GM19238 (cell line): ENCODE measurements around the gene MREG.

Experiments used
- DNase-seq: peaks from one replicate; pipeline ENCODE4 v3.0.0; 2011; ENCODE audit warnings: low spot score; ENCODE audit not compliant: insufficient read length

MREG gene

DNA sequence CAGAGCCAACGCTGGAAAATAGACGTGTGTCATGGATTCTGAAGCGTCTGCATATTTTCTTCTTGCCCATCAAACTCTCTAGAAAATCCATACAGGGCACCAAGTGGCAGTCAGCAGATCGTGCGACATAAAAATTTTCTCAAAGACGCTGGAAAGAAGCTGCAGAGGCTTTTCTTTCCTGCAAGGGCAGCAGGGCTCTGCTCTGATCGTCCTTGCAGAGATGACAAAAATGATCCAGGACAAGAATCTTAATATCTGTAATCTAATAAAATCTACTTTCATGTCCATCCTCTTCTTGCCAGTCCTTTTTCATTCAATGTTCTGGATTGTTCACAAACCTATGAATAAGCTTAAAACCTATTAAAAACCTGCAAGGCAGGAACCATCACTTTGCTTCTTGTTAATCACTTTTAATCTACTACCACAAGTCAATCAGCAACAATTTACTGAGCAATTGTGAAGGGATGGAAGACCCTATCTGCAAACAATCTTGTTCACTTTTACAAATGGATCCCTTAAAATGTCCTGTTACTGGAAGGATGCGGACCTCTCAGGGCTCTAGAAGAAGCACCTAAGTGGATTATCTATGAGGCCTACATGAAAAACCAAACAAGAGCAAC is 93.6 kb downstream of the MREG start:
- no peak for DNase-seq

DNA sequence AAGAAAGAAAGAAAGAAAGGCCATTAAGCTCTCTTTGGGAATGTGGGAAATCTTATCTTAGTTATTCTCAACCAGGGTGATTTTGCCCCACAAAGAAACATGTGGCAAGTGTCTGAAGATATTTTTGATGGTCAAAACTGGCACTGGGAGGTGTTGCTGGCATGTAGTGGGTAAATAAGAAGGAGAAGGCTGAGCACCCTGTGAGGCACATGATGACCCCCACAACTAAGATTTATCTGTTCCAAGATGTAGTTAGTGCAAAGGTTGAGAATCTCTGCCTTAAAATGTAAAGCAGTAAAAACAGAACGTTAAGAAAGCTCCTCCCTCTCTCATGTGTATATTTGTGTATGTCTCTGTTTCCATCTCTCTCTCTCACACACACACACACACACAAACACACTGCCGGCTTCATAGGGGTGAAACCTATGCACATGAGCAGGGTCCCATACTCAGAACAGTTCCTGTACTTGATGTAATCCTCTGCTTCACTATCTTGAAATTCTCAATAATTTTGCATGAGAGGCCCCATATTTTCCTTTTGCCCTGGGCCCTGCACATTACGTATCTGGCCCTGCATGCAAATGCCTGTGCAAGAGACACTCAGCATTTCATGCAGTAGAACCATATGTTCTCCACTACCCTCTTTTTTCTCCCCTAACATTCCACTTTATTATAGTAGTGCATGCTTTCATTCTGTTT is 94.3 kb downstream of the MREG start:
- DNase-seq: no peak

DNA sequence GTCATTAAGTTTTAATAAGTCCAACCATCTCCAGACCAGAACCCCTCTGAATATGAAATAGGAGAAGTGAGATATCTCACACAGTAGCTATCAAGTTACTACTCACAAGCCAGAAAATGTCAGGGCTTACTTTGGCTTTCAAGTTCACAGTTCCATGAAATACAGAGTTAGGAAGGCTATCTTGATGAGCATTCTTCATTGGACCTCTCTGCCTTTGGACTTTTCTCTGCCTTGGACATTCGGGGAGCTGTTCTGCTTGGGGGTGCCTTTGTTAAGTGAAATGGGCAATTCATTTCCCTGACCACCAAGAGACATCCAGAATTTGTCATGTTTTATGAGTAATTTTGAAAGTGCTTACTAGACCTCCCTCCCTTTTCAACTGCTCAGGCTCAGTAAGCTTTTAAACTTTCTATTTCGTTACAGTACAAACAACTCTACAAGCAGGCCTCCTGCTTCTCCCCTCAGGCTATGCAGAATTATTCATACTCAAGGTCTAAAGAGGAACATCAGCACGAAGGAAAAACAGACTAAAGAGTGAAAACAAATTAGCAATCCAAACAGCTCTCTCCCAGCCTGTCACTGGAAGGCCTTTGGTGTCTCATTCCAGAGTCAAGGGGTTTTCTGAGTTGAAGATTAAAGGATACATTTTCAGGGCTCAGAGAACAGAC is 95.3 kb downstream of the MREG start:
- peak; percentile 27 for DNase-seq

DNA sequence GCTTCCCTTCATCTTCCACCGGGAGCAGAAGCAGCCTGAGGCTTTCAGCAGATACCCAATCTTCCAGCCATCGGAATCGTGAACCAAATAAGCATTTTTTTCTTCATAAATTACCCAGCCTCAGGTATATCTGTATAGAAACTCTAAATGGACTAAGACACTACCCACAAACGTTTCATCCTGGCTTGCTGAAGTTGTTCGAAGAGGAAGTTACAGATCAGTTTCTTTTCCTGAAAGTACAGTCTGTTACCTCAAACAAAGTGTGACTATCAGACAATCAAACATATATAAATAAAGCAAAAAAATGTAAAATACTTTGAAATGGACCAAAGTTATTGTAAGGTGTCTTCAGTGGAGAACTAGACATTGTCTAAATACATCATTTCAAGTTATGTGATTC is 97.9 kb downstream of the MREG start:
- DNase-seq: no peak

DNA sequence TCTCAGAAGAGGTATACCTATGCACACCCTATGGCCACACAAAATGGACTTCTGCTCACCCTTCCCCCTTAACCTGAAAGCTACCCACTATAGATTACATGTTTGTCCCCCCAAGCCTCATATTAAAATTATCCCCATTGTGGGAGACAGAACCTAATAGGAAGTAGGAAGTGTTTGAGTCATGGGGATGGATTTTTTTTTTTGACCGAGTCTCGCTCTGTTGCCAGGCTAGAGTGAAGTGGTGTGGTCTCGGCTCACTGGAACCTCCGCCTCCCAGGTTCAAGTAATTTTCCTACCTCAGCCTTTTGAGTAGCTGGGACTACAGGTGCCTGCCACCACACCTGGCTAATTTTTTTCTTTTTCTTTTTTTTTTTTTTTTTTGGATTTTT is 98.6 kb downstream of the MREG start:
- DNase-seq: no peak

DNA sequence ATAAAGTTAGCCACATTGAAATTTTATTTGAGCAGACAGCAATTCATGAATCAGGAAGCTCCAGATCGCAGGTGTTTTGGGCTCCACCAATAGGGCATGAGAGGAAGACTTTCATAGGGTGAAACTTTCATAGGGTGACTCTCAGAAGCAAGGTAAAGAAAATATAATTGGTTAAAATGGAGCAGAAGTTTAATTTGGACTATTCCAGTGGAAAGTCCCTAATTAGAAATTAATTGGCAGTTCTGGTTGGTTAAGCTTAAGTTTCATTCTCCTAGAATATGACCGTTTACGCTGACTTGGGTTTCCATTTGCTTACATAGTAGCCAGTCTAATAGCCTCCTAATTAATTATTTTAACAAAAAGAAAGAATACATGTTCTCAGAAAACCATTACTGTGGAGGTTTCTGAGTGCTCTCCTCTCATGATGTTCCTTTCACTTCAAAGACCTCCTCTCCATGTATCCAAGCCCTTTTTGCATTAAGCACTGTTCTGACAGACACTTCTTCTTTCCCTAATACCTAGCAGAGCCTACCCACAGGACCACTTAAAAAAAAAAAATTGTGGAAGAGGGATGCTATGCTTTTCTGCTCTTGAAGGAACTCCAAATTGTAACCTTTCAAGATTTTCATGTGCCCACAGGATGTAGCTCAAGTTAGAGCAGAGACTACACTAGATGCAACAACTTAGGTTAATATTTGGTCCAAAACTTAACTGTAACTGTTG is 99.1 kb downstream of the MREG start:
- no peak for DNase-seq

DNA sequence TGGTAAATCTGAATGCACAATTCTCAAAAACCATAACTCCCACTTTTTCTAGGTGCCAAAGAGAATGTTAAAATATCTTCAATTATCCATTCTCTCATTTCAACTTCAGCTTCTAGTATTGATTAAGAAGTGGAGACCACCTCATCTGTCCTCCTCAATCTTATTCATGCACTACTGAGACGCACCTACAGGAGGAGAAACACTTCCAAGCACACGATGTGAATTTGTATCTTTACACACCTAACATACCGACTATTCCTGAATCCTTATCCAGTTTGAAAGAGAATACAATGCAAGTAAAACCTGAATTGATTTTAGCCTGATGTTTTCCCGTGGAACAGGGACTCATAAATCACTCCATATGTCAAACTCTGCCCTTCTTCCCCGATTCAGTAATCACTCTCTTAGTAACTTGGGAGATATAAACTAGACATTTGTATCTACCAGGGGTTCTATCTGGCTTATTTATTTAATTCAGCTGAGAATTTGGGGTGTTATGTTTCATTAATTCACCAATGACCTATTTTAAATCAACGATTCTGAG is 101.0 kb downstream of the MREG start:
- DNase-seq: no peak

DNA sequence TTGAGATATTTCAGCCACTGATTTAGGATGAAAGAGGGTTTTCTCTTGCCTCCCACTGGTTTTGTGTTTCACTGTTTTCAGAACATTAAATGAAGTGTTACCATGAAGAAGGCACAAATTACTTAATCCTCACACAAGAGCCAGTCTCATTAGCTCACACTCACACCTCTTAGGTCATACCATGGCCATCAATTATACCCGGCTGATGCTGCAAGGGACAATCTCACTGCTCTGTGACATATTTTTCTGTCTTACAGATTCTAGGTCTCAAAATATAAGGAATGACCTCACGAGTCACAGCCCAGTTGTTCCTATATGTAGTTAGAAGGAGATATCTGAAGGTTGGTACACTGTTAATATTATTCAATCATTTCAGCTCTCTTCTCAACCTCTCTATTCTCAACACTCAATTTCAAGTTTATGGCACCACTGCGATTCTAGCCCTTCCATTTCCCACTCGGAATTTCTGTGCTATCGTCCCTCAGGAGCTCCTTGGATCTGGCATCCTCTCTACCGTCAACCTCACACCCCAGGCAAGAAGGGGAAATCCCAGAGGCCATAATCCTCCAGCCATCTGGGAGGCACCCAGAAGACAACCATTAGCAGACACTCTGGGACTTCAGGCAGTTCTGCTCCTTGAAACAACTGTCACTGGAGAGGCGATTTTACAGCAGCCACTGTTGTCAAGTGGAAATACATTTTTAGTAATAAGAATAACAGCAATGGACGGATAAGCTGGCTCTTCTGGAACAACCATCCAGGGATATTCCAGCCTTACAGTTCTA is 101.9 kb downstream of the MREG start:
- DNase-seq: no peak

DNA sequence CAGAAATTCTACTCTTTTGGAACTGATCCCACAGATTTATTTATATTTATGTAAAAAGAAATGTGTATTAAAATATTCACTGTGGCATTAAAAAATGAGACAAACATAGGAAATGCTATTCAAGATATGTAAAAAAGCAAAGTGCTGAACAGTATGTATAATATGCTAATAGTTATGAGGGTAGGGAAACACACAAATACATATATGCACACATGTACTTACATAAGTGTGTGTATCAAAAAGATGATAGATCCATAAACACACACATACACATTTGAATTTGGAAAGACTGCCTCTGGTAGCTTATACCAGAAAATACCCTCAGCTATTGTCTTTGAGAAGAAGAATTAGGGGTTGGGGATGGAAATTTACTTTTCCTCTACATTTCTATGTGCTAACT is 103.2 kb downstream of the MREG start:
- no peak for DNase-seq

DNA sequence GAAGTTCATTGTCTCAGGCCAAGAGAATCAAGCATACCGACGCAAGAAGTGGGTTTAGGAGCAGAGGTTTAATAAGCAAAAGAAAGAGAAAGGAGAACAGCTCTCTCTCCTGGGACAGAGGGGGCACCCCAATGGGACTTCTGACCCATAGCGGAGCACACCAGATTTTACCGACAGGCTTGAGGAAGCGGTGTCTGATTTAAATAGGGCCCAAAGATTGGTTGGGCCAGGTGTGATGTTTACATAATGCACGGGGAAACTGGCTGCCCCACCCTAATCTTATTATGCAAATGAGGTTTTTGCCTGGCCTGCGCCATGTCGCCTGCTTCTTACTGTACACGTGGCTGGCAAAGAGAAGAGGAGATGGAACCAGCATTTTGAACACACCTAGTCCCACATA is 106.2 kb downstream of the MREG start:
- no peak for DNase-seq

DNA sequence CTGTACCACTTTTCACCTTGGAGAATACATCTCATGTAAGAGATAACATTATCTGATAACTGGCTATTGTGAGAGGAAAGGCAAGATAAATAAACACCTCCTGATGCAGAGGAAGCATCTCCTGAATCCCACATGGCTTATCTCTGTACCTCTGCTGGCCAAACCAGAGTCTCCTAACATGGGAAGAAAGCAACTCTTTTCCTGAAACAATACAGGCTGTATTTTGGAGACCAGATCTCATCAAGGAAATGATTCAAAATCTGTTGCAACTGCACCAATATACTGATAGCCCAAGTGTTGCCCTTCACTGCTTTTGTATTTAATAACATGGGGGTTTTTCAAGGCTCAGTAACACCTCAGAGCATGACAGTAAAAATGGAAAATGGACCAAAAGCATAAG is 106.9 kb downstream of the MREG start:
- DNase-seq: no peak

DNA sequence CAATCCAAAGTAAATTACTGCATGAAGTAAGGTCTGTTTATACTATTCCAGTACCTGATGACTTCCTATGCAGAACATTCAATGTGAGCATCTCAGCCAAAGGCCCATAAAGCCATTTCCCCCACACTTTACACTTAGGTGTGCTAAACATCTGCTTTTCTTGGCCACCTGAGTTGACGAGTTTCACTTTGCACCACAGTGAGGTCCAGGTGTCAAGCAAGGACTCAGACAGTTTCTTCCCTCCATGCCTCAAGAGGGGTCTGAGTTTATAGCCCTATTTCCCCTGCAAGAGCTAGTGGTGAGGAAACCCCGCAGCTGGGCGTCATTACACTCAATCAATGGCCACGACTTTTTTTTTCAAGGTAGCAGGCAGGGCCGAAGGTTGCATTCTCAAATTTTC is 107.7 kb downstream of the MREG start:
- no peak for DNase-seq

DNA sequence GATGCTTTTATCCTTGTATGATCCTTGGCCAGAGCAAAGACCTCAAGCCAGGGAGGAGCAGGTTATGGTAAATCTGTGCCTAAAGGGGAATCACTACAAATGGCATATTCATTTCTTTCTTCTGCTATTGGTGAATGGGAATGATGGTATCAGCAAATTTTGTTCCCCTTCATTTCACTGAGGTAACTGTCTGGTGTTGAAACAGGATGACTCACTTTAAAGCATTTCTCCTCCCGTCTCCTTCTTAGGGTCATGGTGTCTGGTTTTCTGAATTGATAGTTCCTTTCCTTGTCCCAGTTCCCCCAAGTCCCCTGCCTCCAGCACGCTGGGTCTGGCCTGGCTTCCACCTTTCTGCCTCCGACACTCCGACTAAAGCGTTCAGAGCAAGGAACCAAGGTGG is 109.2 kb downstream of the MREG start:
- no peak for DNase-seq

DNA sequence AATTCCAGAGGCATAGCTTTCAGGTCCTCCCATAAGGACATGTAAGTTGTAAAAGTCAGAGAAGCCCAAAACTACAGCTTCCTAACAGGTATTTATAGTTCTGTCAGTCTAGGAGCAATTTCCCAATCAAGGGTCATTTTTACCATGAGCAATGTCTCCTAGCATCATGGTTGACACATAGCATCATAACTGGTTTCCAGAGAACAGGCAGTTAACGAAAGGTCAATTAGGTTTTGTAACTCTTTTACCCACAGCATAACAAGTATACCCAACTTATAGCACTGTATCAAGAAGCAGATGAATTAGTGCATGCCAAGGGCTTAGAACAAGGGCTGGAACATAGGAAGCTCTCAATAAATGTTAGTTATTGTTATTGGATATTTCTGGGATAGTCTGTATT is 110.1 kb downstream of the MREG start:
- DNase-seq: no peak

DNA sequence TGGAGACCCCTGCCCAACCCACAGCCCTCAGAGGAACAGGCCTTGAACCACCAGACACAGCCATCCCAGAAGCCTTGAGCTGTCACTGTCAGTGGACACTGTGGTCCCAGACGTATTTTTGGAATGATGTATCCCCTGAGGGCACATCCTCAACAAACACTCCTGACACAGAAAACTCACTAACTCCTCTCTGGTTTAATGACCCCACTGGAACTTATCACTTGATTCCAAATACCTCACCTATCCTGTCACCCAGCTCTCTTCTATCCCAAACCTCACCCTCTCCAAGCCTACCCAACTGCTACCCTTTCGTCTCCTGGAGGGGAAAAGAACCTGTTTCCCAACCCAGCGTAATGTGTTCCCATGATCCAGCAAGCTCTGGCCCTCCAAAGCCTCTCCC is 111.6 kb downstream of the MREG start:
- DNase-seq: no peak

DNA sequence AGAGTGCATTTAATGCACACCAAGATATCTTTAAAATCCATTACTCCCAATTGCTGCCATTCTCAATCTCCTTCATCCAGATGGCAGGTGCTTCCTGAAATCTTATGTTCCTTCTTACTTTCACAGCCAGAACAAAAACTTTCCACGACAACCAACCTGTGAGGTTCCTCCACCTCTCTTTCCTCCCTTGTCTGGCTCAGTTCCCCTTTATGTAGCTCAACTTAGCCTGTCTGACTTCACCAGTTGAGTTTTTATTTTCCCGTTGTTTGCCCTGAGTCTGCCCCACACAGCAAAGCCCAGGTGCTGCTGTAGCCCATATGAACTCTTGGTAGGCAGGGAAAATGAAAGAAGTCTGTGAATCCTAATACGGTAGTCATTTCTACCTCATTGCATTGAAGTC is 112.5 kb downstream of the MREG start:
- DNase-seq: no peak

DNA sequence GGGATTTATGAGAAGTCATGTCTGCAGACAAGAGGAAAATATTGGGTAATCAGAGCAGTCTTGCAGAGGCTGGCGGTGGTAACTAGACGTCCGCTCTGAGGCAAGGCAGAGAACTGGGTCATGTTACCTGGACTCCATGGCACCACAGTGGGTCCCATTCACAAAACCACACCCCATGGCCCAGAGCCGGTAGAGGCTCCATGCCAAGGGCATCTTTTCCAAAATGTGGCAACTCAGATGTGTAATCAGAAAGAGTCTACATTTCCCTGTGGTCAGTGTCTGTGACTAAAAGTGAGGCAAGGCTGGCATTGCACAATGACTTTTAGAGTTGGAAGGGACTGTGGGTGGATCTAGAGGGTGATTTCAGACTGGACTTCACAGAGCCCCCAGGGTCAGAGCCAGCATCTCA is 113.1 kb downstream of the MREG start:
- no peak for DNase-seq

DNA sequence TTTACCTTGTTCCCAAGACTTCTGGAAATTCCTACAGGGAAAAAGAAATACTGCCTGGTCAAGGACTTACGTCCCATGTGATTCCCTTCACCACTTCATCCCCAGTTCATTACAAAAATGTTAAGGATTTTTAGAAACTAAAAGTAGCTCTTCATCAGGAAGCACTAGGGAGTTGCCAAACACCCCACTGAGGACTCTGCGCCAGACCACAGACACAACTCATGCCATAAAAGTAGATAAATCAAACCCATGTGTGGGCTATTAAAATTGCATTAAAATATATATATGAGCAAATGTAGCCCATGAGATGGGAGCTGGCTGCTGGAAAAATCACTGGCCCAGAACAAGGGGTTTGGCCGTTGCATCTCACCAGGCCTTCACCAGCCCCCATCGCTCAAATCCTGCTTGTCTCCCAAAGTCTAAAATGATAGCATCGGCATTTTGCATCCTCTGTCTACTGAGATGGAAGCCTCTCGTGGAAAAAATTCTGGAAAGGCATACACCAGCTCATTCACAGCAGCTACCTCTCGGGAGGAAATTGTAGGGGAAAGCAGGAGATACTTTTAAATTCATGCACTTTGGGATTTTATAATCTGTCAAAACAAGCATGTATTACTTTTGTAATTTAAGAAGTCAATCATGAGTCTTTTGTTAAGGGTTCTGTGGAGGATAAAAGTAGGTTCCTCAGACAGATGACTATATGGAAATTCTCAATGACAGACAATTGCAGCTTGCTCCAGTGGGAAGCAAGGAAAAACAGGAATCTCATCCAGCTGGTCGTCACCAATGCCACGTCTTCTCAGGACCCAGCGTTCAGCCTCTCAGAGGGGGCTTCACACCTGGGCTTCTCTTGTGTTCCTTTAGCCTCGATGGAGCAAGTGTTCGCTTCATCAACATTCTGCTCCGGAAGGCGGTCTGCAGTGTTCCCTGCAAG is 113.9 kb downstream of the MREG start:
- no peak for DNase-seq

DNA sequence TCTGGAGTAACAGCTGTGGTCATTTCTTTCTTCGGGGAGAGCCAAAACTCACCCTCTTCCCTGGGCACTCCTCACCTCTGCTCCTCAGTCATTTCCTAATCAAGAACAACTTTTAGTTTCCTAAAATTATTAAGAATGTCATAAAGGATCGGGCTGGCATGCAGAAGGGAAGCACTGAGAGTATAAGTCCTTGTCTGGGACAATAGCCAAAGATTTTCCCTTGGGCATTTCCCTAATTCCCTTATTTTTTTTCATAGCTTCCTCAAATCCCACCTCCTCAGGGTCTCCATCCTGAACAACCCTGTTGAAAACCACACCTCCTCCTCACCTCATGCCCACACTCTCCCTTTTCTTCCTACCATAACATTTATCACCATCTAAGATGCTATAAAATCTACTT is 115.0 kb downstream of the MREG start:
- no peak for DNase-seq

DNA sequence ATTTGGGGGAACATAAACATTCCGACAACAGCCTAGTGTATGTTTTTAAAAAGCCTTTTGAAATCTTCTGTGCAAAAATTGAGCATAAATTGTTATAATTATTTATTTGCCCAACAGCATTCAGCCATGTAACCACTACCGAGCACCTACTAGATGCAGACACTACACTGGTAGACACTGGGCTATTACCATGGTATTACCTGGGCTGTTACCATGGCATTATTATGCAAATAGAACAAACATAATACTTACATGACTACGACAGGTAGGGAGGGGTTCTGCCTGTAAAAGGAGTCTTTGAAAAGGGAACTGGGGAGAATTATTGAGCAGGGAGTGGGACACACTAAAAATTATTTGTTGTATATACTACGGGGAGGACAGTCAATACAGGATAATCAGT is 116.4 kb downstream of the MREG start:
- DNase-seq: no peak
